Liver (tissue), 9 donors: Measurements from ENCODE around the gene PEX14. TPM values are rescaled to one million over a fixed set of nuclear protein-coding genes. Genes with fewer than 3 reads are reported as not detected.
A peak's percentile ranks its signal among the peaks of the same experiment; 100 is the strongest.

ENCODE experiments used
- DNase-seq: peaks from one replicate; pipeline ENCODE4 v3.0.0-alpha.2; 2017; ENCODE audit warnings: low spot score
- H3K27ac ChIP-seq, 2 donors: one replicate each; pipeline ENCODE4 v1.7.0; 2013; ENCODE audit warnings: inconsistent platforms in 2 of 2, low read length in 2 of 2, control low read depth in 1 of 2, low read depth in 1 of 2, mild to moderate bottlenecking in 1 of 2
- H3K27me3 ChIP-seq, 4 donors: one replicate each; pipeline versions ENCODE4 v1.6.1 to v1.7.0; 2013; ENCODE audit warnings: low read length in 3 of 4, inconsistent platforms in 1 of 4, mild to moderate bottlenecking in 1 of 4, moderate library complexity in 1 of 4; ENCODE audit not compliant: control insufficient read depth in 4 of 4, insufficient read depth in 4 of 4
- H3K36me3 ChIP-seq, 4 donors: one replicate each; pipeline versions ENCODE4 v1.6.1 to v1.7.0; 2013; ENCODE audit warnings: low read length in 3 of 4, mild to moderate bottlenecking in 3 of 4, low read depth in 1 of 4, moderate library complexity in 1 of 4; ENCODE audit not compliant: control insufficient read depth in 4 of 4, insufficient read depth in 3 of 4
- H3K4me1 ChIP-seq, 4 donors: one replicate each; pipeline versions ENCODE4 v1.6.1 to v1.7.0; 2013; ENCODE audit warnings: low read length in 3 of 4, mild to moderate bottlenecking in 3 of 4, moderate library complexity in 1 of 4; ENCODE audit not compliant: control insufficient read depth in 4 of 4, insufficient read depth in 4 of 4
- H3K4me3 ChIP-seq, 3 donors: one replicate each; pipeline versions ENCODE4 v1.6.1 to v1.7.0; 2013; ENCODE audit warnings: low read length in 3 of 3, control low read depth in 1 of 3, low read depth in 1 of 3, mild to moderate bottlenecking in 1 of 3
- H3K9ac ChIP-seq, 2 donors: one replicate each; pipeline ENCODE4 v1.7.0; 2013; ENCODE audit warnings: low read length in 2 of 2, mild to moderate bottlenecking in 2 of 2, moderate library complexity in 2 of 2, control low read depth in 1 of 2, low read depth in 1 of 2
- H3K9me3 ChIP-seq, 4 donors: one replicate each; pipeline versions ENCODE4 v1.6.1 to v1.7.0; 2013; ENCODE audit warnings: low read length in 3 of 4; ENCODE audit not compliant: control insufficient read depth in 4 of 4
- ATF3 ChIP-seq: IDR thresholded peaks from 2 replicates; pipeline ENCODE4 v1.6.1; 2016; ENCODE audit warnings: antibody characterized with exemption
- CTCF ChIP-seq: fragments of 150-350 bp; IDR thresholded peaks from 2 replicates; pipeline ENCODE4 v1.5.1; 2017; ENCODE audit warnings: improper control_type of control experiment, low read depth, low read length; ENCODE audit not compliant: missing input control
- EGR1 ChIP-seq, 2 donors: IDR thresholded peaks; 2 replicates each; pipeline ENCODE4 v1.6.1; 2016 to 2018; ENCODE audit warnings: antibody characterized with exemption in 2 of 2, low read depth in 2 of 2
- FOXA2 ChIP-seq: IDR thresholded peaks from 2 replicates; pipeline ENCODE4 v1.6.1; 2016; ENCODE audit warnings: antibody characterized with exemption
- GABPA ChIP-seq, 2 donors: IDR thresholded peaks in 1 of 2; conservative IDR thresholded peaks in 1 of 2; 2 replicates each; pipeline ENCODE4 v1.6.1; 2016; ENCODE audit warnings: antibody characterized with exemption in 2 of 2, mild to moderate bottlenecking in 1 of 2, moderate library complexity in 1 of 2
- HNF4A ChIP-seq, 2 donors: conservative IDR thresholded peaks; 2 replicates each; pipeline ENCODE4 v1.6.1; 2016; ENCODE audit warnings: antibody characterized with exemption in 2 of 2, mild to moderate bottlenecking in 2 of 2
- HNF4G ChIP-seq: IDR thresholded peaks from 2 replicates; pipeline ENCODE4 v1.6.1; 2016; ENCODE audit warnings: antibody characterized with exemption
- JUND ChIP-seq, 2 donors: IDR thresholded peaks; 2 replicates each; pipeline ENCODE4 v1.6.1; 2016; ENCODE audit warnings: antibody characterized with exemption in 2 of 2
- MAX ChIP-seq: IDR thresholded peaks from 2 replicates; pipeline ENCODE4 v1.6.1; 2016; ENCODE audit warnings: antibody characterized with exemption
- NR2F2 ChIP-seq: IDR thresholded peaks from 2 replicates; pipeline ENCODE4 v1.6.1; 2016; ENCODE audit warnings: antibody characterized with exemption
- RAD21 ChIP-seq, 2 donors: IDR thresholded peaks; 2 replicates each; pipeline ENCODE4 v1.6.1; 2016; ENCODE audit warnings: antibody characterized with exemption in 2 of 2, mild to moderate bottlenecking in 2 of 2
- REST ChIP-seq: IDR thresholded peaks from 2 replicates; pipeline ENCODE4 v1.6.1; 2016; ENCODE audit warnings: antibody characterized with exemption, mild to moderate bottlenecking
- RXRA ChIP-seq, 2 donors: IDR thresholded peaks; 2 replicates each; pipeline ENCODE4 v1.6.1; 2017 to 2018; ENCODE audit warnings: antibody characterized with exemption in 2 of 2, mild to moderate bottlenecking in 1 of 2
- SP1 ChIP-seq: IDR thresholded peaks from 2 replicates; pipeline ENCODE4 v1.6.1; 2018; ENCODE audit warnings: antibody characterized with exemption, mild to moderate bottlenecking
- TAF1 ChIP-seq: conservative IDR thresholded peaks from 2 replicates; pipeline ENCODE4 v1.6.1; 2016; ENCODE audit warnings: antibody characterized with exemption, mild to moderate bottlenecking
- YY1 ChIP-seq: IDR thresholded peaks from 2 replicates; pipeline ENCODE4 v1.6.1; 2016; ENCODE audit warnings: antibody characterized with exemption, mild to moderate bottlenecking
- ZBTB33 ChIP-seq: IDR thresholded peaks from 2 replicates; pipeline ENCODE4 v1.6.1; 2016; ENCODE audit warnings: antibody characterized with exemption
- WGBS: extraction: QIAGEN DNeasy Blood & Tissue Kit; methylation state at CpG from one replicate; pipeline ENCODE4 v1.1.7; 2013; 5-methylcytosine and 5-hydroxymethylcytosine counted together
- polyA plus RNA-seq, 2 donors: library from polyadenylated mRNA; stranded (reverse) in 1 of 2; unstranded in 1 of 2; fragments of 200-250 nt in 1 of 2; fragments of >200 nt in 1 of 2; fragmentation: Nextera tagmentation in 1 of 2; extraction: Ambion mirVana in 1 of 2; gene quantifications; one replicate each; pipeline versions ENCODE4 v1.2.1 to v1.2.3, GENCODE V29; 2013 to 2015
- total RNA-seq, 2 donors: library from RNA; depleted of rRNA; stranded (reverse); fragments of >200 nt; gene quantifications; one replicate each; pipeline ENCODE4 v1.2.3, GENCODE V29; 2014
- donor health status: healthy.
- donor health status: healthy.
- donor health status: healthy.
- donor health status: healthy.
- donor health status: healthy.

Gene PEX14
- total and polyA plus RNA-seq, 4 donors = 7.1 to 16.1 (median 11.7) TPM

- H3K36me3 ChIP-seq = peaks cover 0 to 8% (median 3%) of the 10 kb centered on the region in 4 donors
- H3K4me1 ChIP-seq = peaks cover 0 to 8% (median 3%) of the 10 kb centered on the region in 4 donors
- no peak for DNase-seq
- no peaks in the 10 kb centered on the region for H3K9me3 ChIP-seq
- TF ChIP-seq HNF4A (conservative IDR thresholded peaks at IDR 0.05) = no peak
- no peak for TF ChIP-seq FOXA2
- no peak for TF ChIP-seq YY1
- no peak for TF ChIP-seq JUND (IDR thresholded peaks at IDR 0.05)
- no peak for TF ChIP-seq RAD21 (IDR thresholded peaks at IDR 0.05)
- TF ChIP-seq TAF1 = no peak
- no peak for TF ChIP-seq ZBTB33
- no peaks in the 10 kb centered on the region for H3K27me3 ChIP-seq
- no peak overlapping the region for H3K4me3 ChIP-seq
- H3K9ac ChIP-seq = no peak overlapping the region
- WGBS = 78% methylated on average over 29 of the region's 29 CpGs
- no peak overlapping the region for H3K27ac ChIP-seq
These were observed 163.2 kb downstream of the PEX14 start for GRCh38 chr1:10637834-10638558.

- Histone ChIP-seq H3K36me3 (peaks cover 0 to 8% (median 3%) of the 10 kb centered on the region in 4 donors), H3K4me3 (peak overlapping the region in 1 of 3 donors; percentile 13), H3K9me3 (no peaks in the 10 kb centered on the region), H3K9ac (no peak overlapping the region), H3K27me3 (no peaks in the 10 kb centered on the region), H3K27ac (no peak overlapping the region), H3K4me1 (peaks cover 0 to 8% (median 3%) of the 10 kb centered on the region in 4 donors)
- WGBS = 56% methylated on average over 57 of the region's 57 CpGs
- TF ChIP-seq RXRA (IDR thresholded peaks at IDR 0.05) (no peak), ZBTB33 (no peak), EGR1 (IDR thresholded peaks at IDR 0.05; ENCODE audit: low read depth in 2 of 2) (no peak), FOXA2 (no peak), REST (no peak), CTCF (no peak), GABPA (IDR thresholded peaks at IDR 0.05 in 1 of 2, conservative IDR thresholded peaks at IDR 0.05 in 1 of 2) (no peak), TAF1 (no peak), HNF4A (conservative IDR thresholded peaks at IDR 0.05) (no peak), RAD21 (IDR thresholded peaks at IDR 0.05) (no peak), JUND (IDR thresholded peaks at IDR 0.05) (no peak), HNF4G (no peak), SP1 (no peak), YY1 (no peak), ATF3 (no peak), NR2F2 (no peak), MAX (no peak)
- no peak for DNase-seq
These were observed 163.8 kb downstream of the PEX14 start for GRCh38 chr1:10638559-10639005.
